Neural cell (in vitro differentiated cells): ENCODE results near the gene SCN7A.

ENCODE experiments used
- EZH2 ChIP-seq: fragments of 200-600, 300-800 bp; shearing (Covaris generic), sonication (generic); IDR thresholded peaks from 2 replicates; pipeline ENCODE4 v1.6.1; 2014; ENCODE audit warnings: antibody characterized with exemption, low read length, borderline replicate concordance, mild to moderate bottlenecking; ENCODE audit not compliant: insufficient read depth, poor library complexity, severe bottlenecking
- MXI1 ChIP-seq: fragments of 450-650 bp; conservative IDR thresholded peaks from 2 replicates; pipeline ENCODE4 v1.6.1; 2014; ENCODE audit warnings: antibody characterized with exemption, mild to moderate bottlenecking; ENCODE audit not compliant: poor library complexity, severe bottlenecking
- POLR2AphosphoS5 ChIP-seq: IDR thresholded peaks from 2 replicates; pipeline ENCODE4 v1.6.1; 2012
- RAD21 ChIP-seq: fragments of 450-650 bp; conservative IDR thresholded peaks from 2 replicates; pipeline ENCODE4 v1.6.1; 2014; ENCODE audit warnings: antibody characterized with exemption, mild to moderate bottlenecking, moderate library complexity
- SMC3 ChIP-seq: fragments of 450-650 bp; conservative IDR thresholded peaks from 2 replicates; pipeline ENCODE4 v1.6.1; 2014; ENCODE audit warnings: antibody characterized with exemption, mild to moderate bottlenecking, moderate library complexity; ENCODE audit not compliant: poor library complexity
- TAF1 ChIP-seq: IDR thresholded peaks from 2 replicates; pipeline ENCODE4 v1.6.1; 2012; ENCODE audit warnings: low read depth
- TF ChIP-seq, protein P1 (sequence below): fragments of 450-650 bp; IDR thresholded peaks from 2 replicates; pipeline ENCODE4 v1.5.1; 2014; ENCODE audit warnings: antibody characterized with exemption, mild to moderate bottlenecking, moderate library complexity; ENCODE audit not compliant: poor library complexity, severe bottlenecking
- TF ChIP-seq, protein P2 (sequence below): IDR thresholded peaks from 2 replicates; pipeline ENCODE4 v1.6.1; 2012; ENCODE audit warnings: borderline replicate concordance

DNA sequence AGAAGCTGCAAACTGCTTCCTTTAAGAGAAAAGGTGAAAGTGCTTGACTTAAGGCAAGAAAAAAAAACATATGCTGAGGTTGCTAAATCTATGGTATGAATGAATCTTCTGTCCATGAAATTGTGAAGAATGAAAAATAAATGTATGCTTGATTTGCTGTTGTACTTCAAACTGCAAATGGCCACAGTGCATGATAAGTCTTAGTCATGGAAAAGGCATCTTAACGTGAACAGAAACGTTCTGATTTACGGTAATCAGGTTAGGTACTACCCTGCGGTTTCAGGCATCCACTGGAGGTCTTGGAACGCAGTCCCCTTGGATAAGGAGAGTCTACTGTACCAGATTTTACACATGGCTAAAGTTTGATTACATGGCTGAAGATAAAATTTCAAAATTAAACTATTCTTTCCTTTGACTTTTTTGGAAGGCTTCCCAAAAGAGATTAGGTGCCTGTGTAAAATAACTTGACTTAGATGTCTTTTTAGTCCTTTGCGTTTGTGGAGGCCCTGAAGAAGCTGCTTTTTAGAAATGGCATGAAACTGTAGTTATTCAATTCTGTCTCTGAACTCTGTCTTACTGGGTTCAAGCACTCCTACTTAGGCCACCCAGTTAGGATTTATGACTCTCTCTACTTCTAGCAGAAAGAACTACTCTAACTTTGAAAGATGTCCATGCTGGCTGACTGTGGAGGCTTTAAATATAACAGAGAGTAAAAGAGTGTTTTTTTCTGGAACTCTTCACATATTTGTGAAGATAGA lies 82.4 kb downstream of the SCN7A start:
- TF ChIP-seq, protein P1, sequence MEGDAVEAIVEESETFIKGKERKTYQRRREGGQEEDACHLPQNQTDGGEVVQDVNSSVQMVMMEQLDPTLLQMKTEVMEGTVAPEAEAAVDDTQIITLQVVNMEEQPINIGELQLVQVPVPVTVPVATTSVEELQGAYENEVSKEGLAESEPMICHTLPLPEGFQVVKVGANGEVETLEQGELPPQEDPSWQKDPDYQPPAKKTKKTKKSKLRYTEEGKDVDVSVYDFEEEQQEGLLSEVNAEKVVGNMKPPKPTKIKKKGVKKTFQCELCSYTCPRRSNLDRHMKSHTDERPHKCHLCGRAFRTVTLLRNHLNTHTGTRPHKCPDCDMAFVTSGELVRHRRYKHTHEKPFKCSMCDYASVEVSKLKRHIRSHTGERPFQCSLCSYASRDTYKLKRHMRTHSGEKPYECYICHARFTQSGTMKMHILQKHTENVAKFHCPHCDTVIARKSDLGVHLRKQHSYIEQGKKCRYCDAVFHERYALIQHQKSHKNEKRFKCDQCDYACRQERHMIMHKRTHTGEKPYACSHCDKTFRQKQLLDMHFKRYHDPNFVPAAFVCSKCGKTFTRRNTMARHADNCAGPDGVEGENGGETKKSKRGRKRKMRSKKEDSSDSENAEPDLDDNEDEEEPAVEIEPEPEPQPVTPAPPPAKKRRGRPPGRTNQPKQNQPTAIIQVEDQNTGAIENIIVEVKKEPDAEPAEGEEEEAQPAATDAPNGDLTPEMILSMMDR, result no peak
- TF ChIP-seq EZH2, result no peak
- TF ChIP-seq MXI1, result no peak
- no peak for TF ChIP-seq TAF1
- TF ChIP-seq, protein P2, sequence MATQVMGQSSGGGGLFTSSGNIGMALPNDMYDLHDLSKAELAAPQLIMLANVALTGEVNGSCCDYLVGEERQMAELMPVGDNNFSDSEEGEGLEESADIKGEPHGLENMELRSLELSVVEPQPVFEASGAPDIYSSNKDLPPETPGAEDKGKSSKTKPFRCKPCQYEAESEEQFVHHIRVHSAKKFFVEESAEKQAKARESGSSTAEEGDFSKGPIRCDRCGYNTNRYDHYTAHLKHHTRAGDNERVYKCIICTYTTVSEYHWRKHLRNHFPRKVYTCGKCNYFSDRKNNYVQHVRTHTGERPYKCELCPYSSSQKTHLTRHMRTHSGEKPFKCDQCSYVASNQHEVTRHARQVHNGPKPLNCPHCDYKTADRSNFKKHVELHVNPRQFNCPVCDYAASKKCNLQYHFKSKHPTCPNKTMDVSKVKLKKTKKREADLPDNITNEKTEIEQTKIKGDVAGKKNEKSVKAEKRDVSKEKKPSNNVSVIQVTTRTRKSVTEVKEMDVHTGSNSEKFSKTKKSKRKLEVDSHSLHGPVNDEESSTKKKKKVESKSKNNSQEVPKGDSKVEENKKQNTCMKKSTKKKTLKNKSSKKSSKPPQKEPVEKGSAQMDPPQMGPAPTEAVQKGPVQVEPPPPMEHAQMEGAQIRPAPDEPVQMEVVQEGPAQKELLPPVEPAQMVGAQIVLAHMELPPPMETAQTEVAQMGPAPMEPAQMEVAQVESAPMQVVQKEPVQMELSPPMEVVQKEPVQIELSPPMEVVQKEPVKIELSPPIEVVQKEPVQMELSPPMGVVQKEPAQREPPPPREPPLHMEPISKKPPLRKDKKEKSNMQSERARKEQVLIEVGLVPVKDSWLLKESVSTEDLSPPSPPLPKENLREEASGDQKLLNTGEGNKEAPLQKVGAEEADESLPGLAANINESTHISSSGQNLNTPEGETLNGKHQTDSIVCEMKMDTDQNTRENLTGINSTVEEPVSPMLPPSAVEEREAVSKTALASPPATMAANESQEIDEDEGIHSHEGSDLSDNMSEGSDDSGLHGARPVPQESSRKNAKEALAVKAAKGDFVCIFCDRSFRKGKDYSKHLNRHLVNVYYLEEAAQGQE, result no peak
- TF ChIP-seq POLR2AphosphoS5, result no peak
- no peak for TF ChIP-seq SMC3
- TF ChIP-seq RAD21, result no peak
